Right ventricle myocardium inferior (tissue), 1 donor: ENCODE data around the gene RPS21. TPM values are rescaled to one million over a fixed set of nuclear protein-coding genes. Genes with fewer than 3 reads are reported as not detected.

Experiments used
- ATAC-seq: fragments of 200-7000 bp; cut with Tn5 transposase; one replicate; pipeline ENCODE4 v1.9.1; 2020; ENCODE audit warnings: mild to moderate bottlenecking, moderate library complexity
- DNase-seq: peaks from one replicate; pipeline ENCODE4 v3.0.0; 2021; ENCODE audit errors: missing footprints
- intact Hi-C: fragments of 100-400 bp; cut with DNase I; formaldehyde crosslinking; loops from one replicate; pipeline ENCODE4 v1.11.0; 2022
- total RNA-seq: library from RNA; stranded (reverse); fragmentation: NEBNext Ultra II Directional; extraction: Animal tissue kit (Norgen Biotek cat#: 25700); gene quantifications from one replicate; pipeline ENCODE4 v1.2.1, GENCODE V29; 2021
- donor health status: DM: no; HTN: yes; CAD: no; lungs with severe emphysema.

RPS21 gene
- total RNA-seq, 1 donor from 2014 or later = 782 TPM

- ATAC-seq = peak; percentile 70
- peak; percentile 85 for DNase-seq
- intact Hi-C loops = loop anchor here (2.0 kb wide), 2 partner anchors 14 to 24 kb away; partner anchors contain the start of gene LAMA5
These were observed 34.3 kb upstream of the RPS21 start for GRCh38 chr20:62352402-62353288.

GRCh38 chr20:62353289-62354030 lies 33.4 kb upstream of the RPS21 start:
- ATAC-seq (no peak), DNase-seq (peak; percentile 49)
- intact Hi-C loops = loop anchor here (2.0 kb wide), 2 partner anchors 13 to 23 kb away; partner anchors contain the start of gene LAMA5

- intact Hi-C loops = no loop called here
- DNase-seq (peak; percentile 62), ATAC-seq (no peak)
These were observed 32.7 kb upstream of the RPS21 start for GRCh38 chr20:62354031-62354808.

GRCh38 chr20:62354811-62355341 lies 32.0 kb upstream of the RPS21 start:
- intact Hi-C loops = no loop called here
- ATAC-seq (no peak), DNase-seq (peak; percentile 27)

- intact Hi-C loops = no loop called here
- DNase-seq = peak; percentile 69
These were observed 31.4 kb upstream of the RPS21 start for GRCh38 chr20:62355516-62355877.

GRCh38 chr20:62355878-62356588 lies 30.9 kb upstream of the RPS21 start:
- intact Hi-C loops = no loop called here
- DNase-seq (peak; percentile 76), ATAC-seq (peak; percentile 9)

More at GRCh38 chr20:62355516-62355877, 31.4 kb upstream of the RPS21 start:
- ATAC-seq = peak; percentile 40

GRCh38 chr20:62356589-62357186 lies 30.2 kb upstream of the RPS21 start:
- ATAC-seq = no peak
- DNase-seq = no peak
- intact Hi-C loops = no loop called here

- intact Hi-C loops = no loop called here
- ATAC-seq = peak; percentile 12
- peak; percentile 78 for DNase-seq
These were observed 29.7 kb upstream of the RPS21 start for GRCh38 chr20:62357187-62357667.

- no peak for ATAC-seq
- intact Hi-C loops = no loop called here
- peak; percentile 23 for DNase-seq
These were observed 29.2 kb upstream of the RPS21 start for GRCh38 chr20:62357681-62358080.

GRCh38 chr20:62358171-62359042 lies 28.5 kb upstream of the RPS21 start:
- DNase-seq (peak; percentile 75), ATAC-seq (no peak)
- intact Hi-C loops = no loop called here

- no peak for ATAC-seq
- DNase-seq = peak; percentile 65
- intact Hi-C loops = no loop called here
These were observed 27.8 kb upstream of the RPS21 start for GRCh38 chr20:62359043-62359490.

GRCh38 chr20:62359491-62360121 lies 27.3 kb upstream of the RPS21 start:
- no peak for ATAC-seq
- peak; percentile 60 for DNase-seq
- intact Hi-C loops = no loop called here

GRCh38 chr20:62360854-62361798 lies 25.8 kb upstream of the RPS21 start:
- ATAC-seq = no peak
- intact Hi-C loops = no loop called here
- DNase-seq = peak; percentile 73

- peak; percentile 77 for DNase-seq
- intact Hi-C loops = no loop called here
- ATAC-seq = no peak
These were observed 24.9 kb upstream of the RPS21 start for GRCh38 chr20:62361799-62362589.
